ENCODE measurements around the gene ZNF573.
A peak's percentile ranks its signal among the peaks of the same experiment; 100 is the strongest.
"Not testable (repeated sequence)": the region's sequence is repeated elsewhere in the genome, so short reads cannot be mapped to it uniquely, and the experiment has no call there.

Gene ZNF573

DNA sequence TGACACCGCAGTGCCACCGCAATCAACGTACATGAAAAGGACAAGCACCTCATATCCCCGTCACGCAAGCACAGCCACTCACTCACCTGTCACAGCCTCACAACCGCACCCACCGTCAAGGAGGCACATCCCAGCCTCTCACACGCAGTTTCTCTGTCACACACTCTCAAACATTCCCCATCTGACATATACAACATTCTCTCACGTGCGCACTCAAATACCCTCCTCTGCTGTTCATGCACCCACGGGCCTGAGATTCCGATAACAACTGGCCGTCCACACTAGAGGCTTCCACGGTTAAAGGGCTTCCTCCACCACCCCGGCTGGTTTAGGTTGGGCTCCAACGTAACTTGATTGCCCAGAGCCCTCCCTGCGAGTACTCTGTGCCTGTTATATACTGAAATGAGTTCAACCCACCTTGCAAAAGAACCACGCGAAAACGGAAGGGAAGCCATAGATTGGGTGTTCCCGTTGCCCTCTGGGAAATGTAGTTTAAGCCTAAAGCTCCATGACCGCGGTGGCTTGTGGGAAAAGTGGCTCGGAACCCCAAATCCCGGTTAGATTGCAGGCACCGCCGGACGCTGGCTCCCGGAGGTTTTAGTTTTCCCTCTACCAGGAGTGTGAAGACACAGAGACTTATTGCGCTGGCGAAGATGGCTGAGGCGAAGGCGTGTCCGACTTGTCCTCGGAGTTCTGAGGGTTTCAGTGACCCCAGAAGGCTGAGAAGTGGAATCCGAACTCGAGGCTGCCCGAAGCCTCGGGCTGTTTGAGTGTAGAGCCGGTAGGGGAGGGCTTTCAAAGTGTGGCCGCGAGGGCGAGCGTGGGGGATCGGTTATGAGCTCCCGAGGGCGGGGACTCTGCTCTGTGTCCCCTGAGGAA lies at the start of gene ZNF573:
Gene ZNF573, minus strand, starts transcription at position 460 of the 879 bp plus-strand sequence. CDS start 5,857 bp downstream, outside the sequence.
- DNase-seq (ENCODE audit: extremely low read depth in 1 of 2, low read depth in 1 of 2): peak; percentile 63 to 83

DNA sequence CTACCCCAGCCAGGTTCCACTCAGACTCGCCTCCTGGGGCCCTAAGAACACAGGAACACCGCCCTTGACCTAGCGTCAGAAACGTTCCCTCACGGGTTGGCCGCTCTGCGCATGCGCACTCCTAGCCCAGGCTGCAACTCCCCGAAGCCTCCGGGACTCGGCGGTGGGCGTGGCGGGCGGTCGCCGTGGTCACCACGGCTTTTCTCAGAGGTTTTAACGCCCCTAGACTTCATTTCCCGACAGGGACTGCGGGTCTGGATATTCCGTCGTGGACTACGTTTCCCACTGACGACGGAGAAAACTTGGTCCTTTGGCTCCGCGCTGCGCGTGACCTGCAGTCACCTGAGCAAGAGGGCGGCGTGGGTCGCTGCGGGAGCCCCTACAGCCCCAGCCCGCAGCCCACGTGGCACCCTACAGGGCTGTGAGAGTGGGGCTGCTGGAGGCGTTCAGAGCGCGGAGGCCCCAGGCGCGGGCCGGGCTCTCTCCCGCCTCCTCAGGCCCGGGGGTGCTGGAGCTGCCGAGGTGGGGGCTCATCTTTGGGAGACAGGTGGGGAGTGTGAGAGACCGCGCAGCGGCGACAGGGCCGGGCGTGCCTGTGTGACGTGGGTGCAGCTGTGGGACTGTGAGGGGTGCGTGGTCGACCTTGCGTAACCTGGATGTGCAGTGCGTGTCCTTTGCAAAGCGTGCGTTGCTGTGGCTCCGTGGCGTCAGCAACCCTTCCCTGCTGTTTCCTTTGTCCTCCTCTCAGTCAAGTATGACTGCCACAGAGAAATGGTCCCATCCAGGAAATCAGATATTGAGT lies 38.0 kb upstream of the ZNF573 start:
- peak in 1 of 2 donors; percentile 15 for DNase-seq (ENCODE audit: extremely low read depth in 1 of 2, low read depth in 1 of 2)

DNA sequence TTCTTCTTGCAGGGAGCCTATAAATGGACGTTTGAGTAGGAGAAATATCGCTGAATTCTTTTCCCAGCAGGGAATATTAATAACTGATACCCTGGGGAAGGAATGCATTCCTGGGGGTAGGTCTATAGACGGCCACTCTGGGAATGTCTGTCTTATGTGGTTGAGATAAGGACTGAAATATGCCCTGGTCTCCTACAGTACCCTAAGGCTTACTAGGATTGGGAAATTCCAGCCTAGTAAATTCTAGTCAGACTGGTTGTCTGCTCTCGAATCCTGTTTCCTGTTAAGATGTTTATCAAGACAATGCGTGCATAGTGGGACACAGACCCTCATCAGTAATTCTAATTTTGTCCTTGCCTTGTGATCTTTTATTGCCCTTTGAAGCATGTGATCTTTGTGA lies 36.2 kb upstream of the ZNF573 start:
- DNase-seq (ENCODE audit: extremely low read depth in 1 of 2, low read depth in 1 of 2): not testable (repeated sequence)

DNA sequence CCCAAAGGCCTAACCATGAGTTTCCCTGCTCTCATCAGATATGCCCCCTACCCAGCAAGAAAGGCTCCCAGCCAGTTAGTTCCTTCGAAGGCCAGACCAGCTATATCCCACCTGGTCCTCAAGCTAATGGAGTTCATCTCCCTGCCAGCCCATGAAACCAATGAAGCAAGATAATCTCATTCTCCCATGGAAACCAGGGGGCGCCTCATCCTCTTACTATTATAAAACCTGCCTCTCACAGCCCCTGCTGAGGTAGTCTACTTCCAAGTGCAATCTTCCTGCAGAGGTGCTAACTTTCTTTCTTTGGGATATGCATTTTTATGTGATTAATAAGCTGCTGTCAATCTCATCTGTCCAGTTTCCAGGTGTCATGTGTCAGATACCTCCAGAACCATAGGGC lies 34.0 kb upstream of the ZNF573 start:
- DNase-seq (ENCODE audit: extremely low read depth in 1 of 2, low read depth in 1 of 2): no peak

DNA sequence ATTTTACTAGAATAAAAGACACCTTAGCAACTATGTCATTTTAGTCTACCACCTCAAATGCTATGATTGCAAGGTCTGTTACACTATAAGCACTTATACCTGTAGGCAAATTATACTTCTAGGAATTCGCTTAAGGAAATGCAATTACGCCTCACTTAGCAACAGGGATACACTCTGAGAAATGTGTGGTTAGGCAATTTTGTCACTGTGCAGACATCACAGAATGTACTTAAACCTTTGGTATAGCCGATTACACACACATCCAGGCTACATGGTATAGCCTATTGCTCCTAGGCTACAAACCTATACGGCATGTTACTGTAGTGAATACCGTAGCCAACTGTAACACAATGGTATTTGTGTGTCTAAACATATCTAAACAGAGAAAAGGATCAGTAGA lies 30.0 kb upstream of the ZNF573 start:
- DNase-seq (ENCODE audit: extremely low read depth in 1 of 2, low read depth in 1 of 2): no peak

DNA sequence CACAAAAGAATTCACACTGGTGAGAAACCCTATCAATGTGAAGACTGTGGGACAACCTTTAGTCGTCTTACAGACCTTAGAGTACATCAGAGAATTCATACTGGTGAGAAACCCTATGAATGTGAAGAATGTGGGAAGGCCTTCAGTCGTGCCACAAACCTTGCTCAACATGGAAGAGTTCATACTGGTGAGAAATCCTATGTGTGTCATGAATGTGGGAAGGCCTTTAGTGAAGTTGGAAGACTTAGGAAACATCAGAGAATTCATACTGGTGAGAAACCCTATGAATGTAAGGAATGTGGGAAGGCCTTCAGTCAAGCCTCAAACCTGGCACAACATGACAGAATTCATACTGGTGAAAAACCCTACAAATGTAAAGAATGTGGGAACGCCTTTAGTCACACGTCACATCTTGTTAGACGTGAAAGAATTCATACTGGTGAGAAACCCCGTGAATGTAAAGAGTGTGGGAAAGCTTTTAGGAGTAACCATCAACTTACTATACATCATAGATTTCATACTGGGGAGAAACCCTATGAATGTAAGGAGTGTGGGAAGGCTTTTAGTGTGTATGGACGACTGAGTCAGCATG lies 24.0 kb upstream of the ZNF573 start:
- DNase-seq (ENCODE audit: extremely low read depth in 1 of 2, low read depth in 1 of 2): no peak

DNA sequence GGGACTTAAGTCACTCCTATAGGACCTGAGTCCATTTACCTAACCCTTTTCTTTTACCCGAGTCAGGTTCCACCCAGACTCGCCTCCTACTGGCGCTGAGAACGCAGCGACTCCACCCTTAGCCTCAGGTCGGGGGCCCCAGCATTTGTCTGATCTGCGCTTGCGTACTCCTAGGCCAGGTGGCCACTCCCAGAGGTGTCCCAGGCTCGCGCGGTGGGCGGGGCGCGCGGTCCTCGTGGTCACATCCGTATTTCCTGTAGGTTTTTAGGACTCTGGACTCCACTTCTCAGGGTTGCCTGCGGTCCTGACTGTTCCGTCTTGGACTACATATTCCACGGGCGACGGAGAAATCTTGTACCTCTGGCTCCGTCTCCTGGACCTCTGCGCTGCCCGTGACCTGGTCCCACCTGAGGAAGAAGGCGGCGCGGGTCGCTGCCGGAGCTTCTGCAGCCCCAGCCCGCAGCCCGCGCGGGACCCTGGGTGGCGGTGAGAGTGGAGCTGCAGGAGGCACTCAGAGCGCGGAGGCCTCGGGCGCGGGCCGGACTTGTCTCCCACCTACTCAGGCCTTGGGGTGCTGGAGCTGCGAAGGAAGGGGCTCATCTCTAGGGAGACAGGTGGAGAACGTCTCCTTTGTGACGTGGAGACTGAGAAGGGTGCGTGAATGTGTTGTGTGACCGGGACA lies 11.0 kb upstream of the ZNF573 start:
- DNase-seq (ENCODE audit: extremely low read depth in 1 of 2, low read depth in 1 of 2): no peak

DNA sequence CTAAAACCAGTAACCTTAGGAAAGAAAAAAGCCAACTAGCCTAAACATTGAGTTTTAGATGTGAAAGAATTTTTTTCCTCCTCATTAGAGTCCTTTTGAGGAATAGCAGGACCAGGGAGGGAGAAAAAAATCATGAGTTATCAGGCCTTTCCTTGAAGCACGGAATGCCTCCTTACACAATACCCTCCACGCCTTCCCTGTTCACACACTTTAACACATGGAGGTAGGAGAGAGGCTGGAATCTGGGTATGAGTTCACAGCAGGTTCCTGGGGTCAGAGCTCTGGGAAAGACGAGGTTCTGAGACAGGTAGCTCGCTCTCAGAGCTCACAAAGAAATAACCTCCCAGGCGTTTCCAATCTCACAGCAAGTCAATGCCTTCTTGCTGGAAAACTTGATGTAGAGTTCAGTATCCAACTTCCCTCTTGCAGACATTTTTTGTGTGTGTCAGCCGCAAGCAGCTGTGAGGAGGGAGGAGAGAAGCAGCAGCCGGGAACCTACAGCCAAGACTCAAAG lies 716 bp downstream of the ZNF573 start:
- DNase-seq (ENCODE audit: extremely low read depth in 1 of 2, low read depth in 1 of 2): no peak

DNA sequence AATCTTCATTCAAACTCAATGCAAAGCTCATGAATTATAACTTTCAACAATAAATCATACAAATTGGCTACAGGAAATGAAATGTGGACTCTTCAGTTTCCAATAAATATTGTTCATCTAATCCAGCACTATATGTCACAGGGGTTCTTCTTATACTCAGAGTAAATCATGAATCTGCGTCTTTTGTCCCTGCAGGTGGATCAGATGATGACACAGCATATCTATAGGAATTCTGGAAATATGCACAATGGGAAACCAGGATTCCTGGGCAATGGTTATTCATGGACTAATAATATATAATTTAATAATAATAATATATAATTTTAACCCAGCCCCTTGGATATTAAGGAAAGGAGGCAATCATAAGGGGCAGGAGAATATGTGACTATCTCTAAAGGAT lies 8.4 kb downstream of the ZNF573 start:
- no peak for DNase-seq (ENCODE audit: extremely low read depth in 1 of 2, low read depth in 1 of 2)

DNA sequence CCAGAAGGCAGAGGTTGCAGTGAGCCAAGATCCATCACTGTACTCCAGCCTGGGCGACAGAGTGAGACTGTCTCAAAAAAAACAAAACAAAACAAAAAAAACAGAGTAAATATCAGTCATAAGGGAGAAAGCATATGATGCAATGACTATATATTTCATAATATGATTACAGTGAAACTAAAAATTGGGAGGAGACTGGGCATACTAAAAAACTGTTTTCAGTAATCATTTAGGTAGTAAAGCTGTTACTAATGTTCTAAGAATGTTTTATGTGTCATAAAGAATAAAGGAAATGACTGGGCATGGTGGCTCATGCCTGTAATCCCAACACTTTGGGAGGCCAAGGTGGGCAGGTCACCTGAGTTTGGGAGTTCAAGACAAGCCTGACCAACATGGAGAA lies 15.9 kb downstream of the ZNF573 start:
- no peak for DNase-seq (ENCODE audit: extremely low read depth in 1 of 2, low read depth in 1 of 2)

DNA sequence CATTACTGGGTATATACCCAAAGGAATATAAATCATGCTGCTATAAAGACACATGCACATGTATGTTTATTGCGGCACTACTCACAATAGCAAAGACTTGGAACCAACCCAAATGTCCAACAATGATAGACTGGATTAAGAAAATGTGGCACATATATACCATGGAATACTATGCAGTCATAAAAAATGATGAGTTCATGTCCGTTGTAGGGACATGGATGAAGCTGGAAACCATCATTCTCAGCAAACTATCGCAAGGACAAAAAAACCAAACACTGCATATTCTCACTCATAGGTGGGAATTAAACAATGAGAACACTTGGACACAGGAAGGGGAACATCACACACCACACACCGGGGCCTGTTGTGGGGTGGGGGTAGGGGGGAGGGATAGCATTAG lies 21.7 kb downstream of the ZNF573 start:
- not testable (repeated sequence) for DNase-seq (ENCODE audit: extremely low read depth in 1 of 2, low read depth in 1 of 2)

DNA sequence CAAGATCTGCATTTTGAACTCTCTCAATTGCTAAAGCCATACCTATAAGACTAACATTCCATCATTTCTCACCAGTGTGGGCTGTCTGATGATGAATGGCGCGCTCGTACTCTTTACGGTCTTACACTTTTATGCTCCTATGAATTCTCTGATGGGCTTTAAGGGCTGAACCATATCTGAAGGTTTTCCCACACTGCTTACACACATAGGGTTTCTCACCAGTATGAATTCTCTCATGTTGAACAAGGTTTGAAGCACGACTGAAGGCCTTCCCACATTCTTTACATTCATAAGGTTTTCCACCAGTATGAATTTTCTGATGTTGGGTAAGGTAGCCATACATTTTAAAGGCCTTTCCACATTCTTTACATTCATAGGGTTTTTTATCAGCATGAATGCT lies 41.0 kb downstream of the ZNF573 start:
- DNase-seq (ENCODE audit: extremely low read depth in 1 of 2, low read depth in 1 of 2): no peak

DNA sequence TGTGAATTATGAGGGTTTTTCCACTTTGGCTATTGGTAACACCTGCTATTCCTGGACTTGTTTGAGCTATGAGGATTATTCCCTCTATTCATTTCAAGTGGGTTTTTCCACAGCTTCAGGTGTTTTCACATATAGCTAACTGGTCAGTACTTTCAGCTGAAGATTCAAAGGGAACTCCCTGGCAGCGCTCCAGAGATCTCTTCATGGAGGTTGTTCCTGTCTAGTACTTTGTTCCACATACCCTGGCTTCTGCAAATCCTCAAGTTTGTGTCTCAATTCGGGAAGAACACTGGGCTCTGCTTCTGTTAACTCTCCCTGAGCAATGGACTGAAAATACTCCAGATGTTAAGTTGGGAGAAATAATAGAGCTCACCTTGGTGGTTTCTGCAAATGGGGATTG lies 54.2 kb downstream of the ZNF573 start:
- no peak for DNase-seq (ENCODE audit: extremely low read depth in 1 of 2, low read depth in 1 of 2)

DNA sequence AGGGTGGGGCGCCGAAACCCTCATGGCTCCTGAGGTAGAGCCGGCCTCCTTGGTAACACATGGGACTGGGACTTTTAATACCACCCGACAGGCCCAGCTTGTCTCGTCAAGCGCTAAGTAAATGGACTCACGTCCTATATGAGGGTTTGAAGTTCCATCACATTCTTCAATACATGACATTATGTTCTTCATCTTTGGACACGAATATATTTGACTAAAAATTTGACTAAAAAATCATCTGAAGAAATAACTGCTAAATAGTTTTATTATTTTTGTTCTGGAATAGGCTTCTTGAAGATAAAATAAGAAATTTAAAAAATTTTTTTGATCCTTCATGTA lies 59.5 kb downstream of the ZNF573 start:
- DNase-seq (ENCODE audit: extremely low read depth in 1 of 2, low read depth in 1 of 2): no peak

DNA sequence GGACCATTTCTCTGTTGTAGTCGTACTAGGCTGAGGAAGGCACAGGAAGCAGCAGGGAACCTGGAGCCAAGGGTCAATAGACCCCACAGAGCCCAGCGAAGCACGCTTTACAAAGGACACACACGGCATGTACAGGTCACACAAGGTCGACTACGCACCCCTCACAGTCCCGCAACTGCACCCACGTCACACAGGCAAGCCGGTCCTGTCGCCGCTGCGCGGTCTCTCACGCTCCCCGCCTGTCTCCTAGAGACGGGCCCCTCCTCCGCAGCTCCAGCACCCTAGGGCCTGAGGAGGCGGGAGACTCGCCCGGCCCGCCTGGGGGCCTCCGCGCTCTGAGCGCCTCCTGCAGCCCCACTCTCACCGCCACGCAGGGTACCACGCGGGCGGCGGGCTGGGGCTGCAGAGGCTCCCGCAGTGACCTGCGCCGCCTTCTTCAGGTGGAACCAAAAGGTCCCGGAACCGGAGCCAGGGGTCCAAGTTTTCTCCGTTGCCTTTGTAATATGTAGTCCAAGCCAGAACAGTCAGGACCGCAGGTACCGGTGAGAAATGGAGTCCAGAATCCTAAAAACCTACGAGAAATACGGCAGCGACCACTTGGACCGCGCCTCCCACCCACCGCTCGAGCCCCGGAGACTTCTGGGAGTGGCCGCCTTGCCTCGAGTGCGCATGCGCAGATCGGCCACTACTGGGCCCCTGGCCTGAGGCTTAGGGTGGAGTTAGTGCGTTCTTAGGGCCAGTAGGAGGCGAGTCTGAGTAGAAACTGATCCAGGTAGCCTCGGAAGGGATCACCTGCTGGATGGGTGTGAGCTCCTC lies 60.1 kb downstream of the ZNF573 start, which contains the start of gene ZNF607:
Gene ZNF607, minus strand, starts transcription at position 651 of the 816 bp plus-strand sequence. CDS start 8,143 bp downstream, outside the sequence.
- peak; percentile 61 to 69 for DNase-seq (ENCODE audit: extremely low read depth in 1 of 2, low read depth in 1 of 2)

DNA sequence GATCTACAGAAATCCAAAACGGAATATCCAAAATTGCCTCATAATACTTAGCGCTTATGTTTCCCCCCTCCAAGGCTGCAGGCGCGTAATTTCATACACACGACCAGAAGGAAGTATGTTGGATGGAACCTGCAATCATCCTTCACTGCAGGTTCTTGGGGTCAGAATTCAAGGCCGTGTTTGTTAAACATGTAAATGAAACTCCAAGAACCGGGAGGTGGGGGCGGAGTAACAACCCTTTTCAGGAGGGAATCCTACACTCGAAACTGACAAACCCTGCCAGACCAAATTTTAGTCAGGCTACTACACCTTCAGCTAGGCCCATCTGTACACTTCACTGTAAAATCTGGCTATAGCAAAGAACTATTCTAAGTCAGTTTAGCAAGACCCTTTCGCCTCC lies 61.1 kb downstream of the ZNF573 start:
- DNase-seq (ENCODE audit: extremely low read depth in 1 of 2, low read depth in 1 of 2): no peak

DNA sequence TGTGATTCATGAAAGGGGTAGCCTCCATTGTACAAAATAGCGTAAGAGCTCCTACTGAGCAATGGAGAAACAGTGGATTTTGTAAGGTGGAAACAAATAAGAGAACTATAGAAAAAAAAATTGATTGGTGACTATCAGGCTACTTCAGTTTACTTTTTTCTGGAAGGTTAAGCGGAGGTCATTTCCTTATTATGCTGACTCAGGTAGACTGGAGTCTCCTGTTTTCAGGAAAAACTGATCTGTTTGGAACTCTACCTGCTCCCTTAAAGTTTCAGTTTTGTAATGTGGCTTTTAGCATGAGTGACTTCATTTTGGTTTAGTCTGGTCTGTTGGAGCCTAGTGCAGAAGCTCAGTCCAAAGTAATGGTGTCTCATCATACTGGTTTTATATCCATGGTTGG lies 63.2 kb downstream of the ZNF573 start:
- DNase-seq (ENCODE audit: extremely low read depth in 1 of 2, low read depth in 1 of 2): no peak

DNA sequence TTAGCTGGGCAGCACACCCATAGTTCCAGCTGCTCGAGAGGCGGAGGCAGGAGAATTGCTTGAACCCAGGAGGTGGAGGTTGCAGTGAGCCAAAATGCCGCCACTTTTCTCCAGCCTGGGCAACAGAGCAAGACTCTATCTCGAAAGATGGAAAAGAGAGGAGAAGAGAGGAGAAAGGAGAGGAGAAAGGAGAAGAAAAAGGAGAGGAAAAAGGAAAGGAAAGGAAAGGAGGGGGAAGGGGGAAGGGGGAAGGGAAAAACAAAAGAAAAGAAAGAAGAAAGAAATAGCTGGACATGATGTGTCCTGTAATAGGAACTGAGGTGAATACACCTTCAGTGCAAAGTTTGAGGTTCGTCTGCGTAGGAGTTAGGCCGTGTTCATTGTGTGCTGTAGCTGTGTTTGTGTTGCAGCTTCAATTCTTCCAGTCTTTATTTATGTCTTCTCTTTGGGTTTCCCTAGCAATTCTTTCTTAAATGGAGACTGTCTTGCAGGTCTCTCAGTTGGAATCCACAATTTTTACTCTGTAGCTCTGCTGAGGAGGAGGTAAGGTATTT lies 73.3 kb downstream of the ZNF573 start:
- no peak for DNase-seq (ENCODE audit: extremely low read depth in 1 of 2, low read depth in 1 of 2)

DNA sequence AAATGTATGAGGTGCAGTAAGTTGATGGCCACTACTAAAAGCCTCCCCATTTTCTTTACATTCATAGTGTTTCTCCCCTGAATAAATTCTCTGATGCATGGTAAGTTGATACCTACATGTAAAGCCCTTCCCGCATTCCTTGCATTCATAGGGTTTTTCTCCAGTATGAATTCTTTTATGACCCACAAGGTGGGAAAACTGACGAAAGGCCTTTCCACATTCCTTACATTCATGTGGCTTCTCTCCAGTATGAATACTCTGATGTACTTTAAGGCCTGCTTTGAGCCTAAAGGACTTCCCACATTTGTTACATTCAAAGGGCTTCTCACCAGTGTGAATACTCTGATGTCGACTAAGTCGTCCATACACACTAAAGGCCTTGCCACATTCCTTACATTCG lies 80.3 kb downstream of the ZNF573 start:
- no peak for DNase-seq (ENCODE audit: extremely low read depth in 1 of 2, low read depth in 1 of 2)

DNA sequence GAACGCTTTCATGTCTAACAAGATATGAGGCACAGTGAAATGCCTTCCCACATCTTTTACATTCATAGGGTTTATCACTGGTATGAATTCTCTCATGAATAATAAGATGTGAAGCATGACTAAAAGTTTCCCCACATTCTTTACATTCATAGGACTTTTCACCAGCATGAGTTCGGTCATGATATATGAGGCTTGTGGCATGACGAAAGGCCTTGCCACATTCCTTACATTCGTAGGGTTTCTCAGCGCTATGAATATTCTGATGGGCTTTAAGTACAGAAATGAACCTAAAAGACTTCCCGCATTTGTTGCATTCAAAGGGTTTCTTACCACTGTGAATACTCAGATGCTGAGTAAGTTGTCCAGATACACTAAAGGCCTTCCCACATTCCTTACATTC lies 81.2 kb downstream of the ZNF573 start:
- no peak for DNase-seq (ENCODE audit: extremely low read depth in 1 of 2, low read depth in 1 of 2)
